Measurements from ENCODE around the gene PSMA2.

- TF ChIP-seq CTCF (IDR thresholded peaks at IDR 0.05 in 8 of 11, conservative IDR thresholded peaks at IDR 0.05 in 3 of 11), result no peak
- no peak for TF ChIP-seq POLR2A (IDR thresholded peaks at IDR 0.05)
- TF ChIP-seq POLR2AphosphoS5 (IDR thresholded peaks at IDR 0.05), result no peak
These were observed 15.5 kb upstream of the PSMA2 start for GRCh38 chr7:42947521-42947920.
